Right lobe of liver (tissue), 4 donors: ENCODE measurements around the gene NRSN2.

ENCODE experiments used
- POLR2A ChIP-seq: fragments of 450-650 bp; IDR thresholded peaks from one replicate; pipeline ENCODE4 v1.6.1; 2017; ENCODE audit warnings: antibody characterized with exemption, mild to moderate bottlenecking
- TF ChIP-seq, protein P1 (sequence below), 4 donors: fragments of 200-600 bp in 3 of 4; fragments of 450-650 bp in 1 of 4; IDR thresholded peaks; one replicate each; pipeline versions ENCODE4 v1.5.1 to v1.8.0; 2016 to 2022; ENCODE audit warnings: antibody characterized with exemption in 4 of 4, mild to moderate bottlenecking in 2 of 4
- donor health status: DM: no; HTN: no; CAD: no.
- donor health status: DM: no; HTN: no; CAD: no.
- donor health status: DM: no; HTN: yes; CAD: no.

DNA sequence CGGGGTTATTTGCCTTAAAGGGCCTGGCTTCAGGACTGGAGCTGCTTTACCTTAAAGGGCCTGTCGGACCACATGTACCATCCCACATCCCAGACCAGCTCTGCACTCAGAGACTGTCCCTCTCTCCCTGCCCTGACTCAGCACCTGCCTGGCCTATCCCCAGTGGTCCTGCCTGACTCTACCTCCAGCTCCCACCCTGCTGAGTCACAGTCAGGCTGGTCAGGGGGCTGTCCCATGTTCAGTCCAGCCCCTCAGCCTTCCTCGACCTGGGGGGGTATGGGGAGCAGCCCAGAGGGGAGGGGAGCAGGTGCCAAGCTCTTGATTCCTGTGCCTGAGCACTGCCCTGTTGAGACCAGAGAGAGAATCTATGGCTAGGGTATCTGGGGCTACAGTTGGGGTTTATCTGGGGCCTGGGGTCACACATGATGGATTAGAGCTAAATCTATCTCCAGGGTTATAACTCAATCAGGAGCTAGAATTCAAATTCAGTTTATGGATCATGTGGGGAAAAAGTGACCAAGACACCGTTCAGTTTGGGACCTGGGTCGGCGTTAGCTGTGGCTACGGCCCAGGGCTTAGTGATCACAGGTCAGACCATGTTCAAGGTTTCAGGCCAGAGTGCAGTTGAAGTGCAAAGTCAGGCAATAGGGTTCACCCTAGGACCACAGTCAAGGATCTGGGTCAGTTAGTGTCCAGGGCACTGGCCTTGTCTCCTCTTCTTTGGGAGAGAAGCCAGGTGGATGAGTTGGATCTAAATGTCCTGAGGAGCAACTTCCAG lies 24.3 kb downstream of the NRSN2 start:
- TF ChIP-seq, protein P1, sequence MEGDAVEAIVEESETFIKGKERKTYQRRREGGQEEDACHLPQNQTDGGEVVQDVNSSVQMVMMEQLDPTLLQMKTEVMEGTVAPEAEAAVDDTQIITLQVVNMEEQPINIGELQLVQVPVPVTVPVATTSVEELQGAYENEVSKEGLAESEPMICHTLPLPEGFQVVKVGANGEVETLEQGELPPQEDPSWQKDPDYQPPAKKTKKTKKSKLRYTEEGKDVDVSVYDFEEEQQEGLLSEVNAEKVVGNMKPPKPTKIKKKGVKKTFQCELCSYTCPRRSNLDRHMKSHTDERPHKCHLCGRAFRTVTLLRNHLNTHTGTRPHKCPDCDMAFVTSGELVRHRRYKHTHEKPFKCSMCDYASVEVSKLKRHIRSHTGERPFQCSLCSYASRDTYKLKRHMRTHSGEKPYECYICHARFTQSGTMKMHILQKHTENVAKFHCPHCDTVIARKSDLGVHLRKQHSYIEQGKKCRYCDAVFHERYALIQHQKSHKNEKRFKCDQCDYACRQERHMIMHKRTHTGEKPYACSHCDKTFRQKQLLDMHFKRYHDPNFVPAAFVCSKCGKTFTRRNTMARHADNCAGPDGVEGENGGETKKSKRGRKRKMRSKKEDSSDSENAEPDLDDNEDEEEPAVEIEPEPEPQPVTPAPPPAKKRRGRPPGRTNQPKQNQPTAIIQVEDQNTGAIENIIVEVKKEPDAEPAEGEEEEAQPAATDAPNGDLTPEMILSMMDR (IDR thresholded peaks at IDR 0.05), result no peak
- TF ChIP-seq POLR2A, result no peak
